Measurements from ENCODE around the gene LRRC51. TPM values are rescaled to one million over a fixed set of nuclear protein-coding genes. Genes with fewer than 3 reads are reported as not detected.

Gene LRRC51
- total and polyA plus RNA-seq, 2 donors (not counting 1 experiment from before 2014, with no cell fraction given): 1.4 to 7.7 TPM

- WGBS (ENCODE audit: insufficient coverage): 88% methylated on average over 8 of the region's 12 CpGs
- Histone ChIP-seq H3K9ac (ENCODE audit: low read length) (no peak overlapping the region), H3K27me3 (replicated peaks in 1 of 4; ENCODE audit: control extremely low read depth in 1 of 4, control insufficient read depth in 3 of 4, insufficient read depth in 4 of 4, low read length in 3 of 4) (peaks cover 0 to 3% (median 0%) of the 10 kb centered on the region in 4 experiments), H2AFZ (ENCODE audit: insufficient read depth, low read depth, low read length, poor library complexity, severe bottlenecking) (no peak overlapping the region), H3K4me3 (ENCODE audit: control extremely low read depth in 1 of 5, extremely low read depth in 1 of 5, insufficient read depth in 1 of 5, low read depth in 2 of 5, low read length in 4 of 5) (no peak overlapping the region), H3K27ac (ENCODE audit: low read length in 2 of 2) (no peak overlapping the region), H3K36me3 (replicated peaks in 1 of 2; ENCODE audit: control extremely low read depth in 1 of 2, control insufficient read depth in 1 of 2, extremely low read depth in 1 of 2, insufficient read depth in 2 of 2, low read length in 1 of 2) (no peaks in the 10 kb centered on the region), H3K9me3 (ENCODE audit: control extremely low read depth in 1 of 3, control insufficient read depth in 2 of 3, insufficient read depth in 1 of 3, low read length in 2 of 3) (no peaks in the 10 kb centered on the region), H4K20me1 (ENCODE audit: control insufficient read depth, insufficient read depth, low read length, poor library complexity, severe bottlenecking) (no peaks in the 10 kb centered on the region), H3K79me2 (ENCODE audit: control insufficient read depth, insufficient read depth, low read length) (no peaks in the 10 kb centered on the region), H3K4me1 (ENCODE audit: control insufficient read depth in 2 of 2, insufficient read depth in 2 of 2, low read length in 2 of 2) (no peaks in the 10 kb centered on the region), H3K4me2 (replicated peaks; ENCODE audit: low read depth, low read length, poor library complexity, severe bottlenecking) (no peak overlapping the region)
- ATAC-seq (ENCODE audit: low read depth) (no peak), DNase-seq (no peak)
- ChIA-PET CTCF (interaction anchor here (1.2 to 4.1 kb wide), 2 partner anchors 42 to 114 kb away, joined by 4 to 28 read pairs; no protein-coding TSS in a partner anchor), POLR2A (no interaction called here)
- Mint-ChIP-seq H3K4me1 (no peaks in the 10 kb centered on the region), H3K9me3 (ENCODE audit: insufficient read depth) (no peaks in the 10 kb centered on the region), H3K27me3 (peaks cover 22% of the 10 kb centered on the region), H3K4me3 (no peak overlapping the region), H3K27ac (no peak overlapping the region)
- intact Hi-C loops (cut with micrococcal nuclease): no loop called here
- TF ChIP-seq CTCF (IDR thresholded peaks at IDR 0.05) (no peak), EZH2 (IDR thresholded peaks at IDR 0.05; ENCODE audit: borderline replicate concordance, insufficient read depth, low read depth, low read length, poor library complexity, severe bottlenecking) (no peak)
Measured at GRCh38 chr11:72138821-72139390, 58.3 kb downstream of the LRRC51 start.

GRCh38 chr11:72139500-72139899, 58.9 kb downstream of the LRRC51 start:
- Mint-ChIP-seq H3K9me3 (ENCODE audit: insufficient read depth) (no peaks in the 10 kb centered on the region), H3K27ac (no peak overlapping the region), H3K4me1 (no peaks in the 10 kb centered on the region), H3K4me3 (no peak overlapping the region), H3K27me3 (peaks cover 22% of the 10 kb centered on the region)
- Histone ChIP-seq H3K9me3 (ENCODE audit: control extremely low read depth in 1 of 3, control insufficient read depth in 2 of 3, insufficient read depth in 1 of 3, low read length in 2 of 3) (no peaks in the 10 kb centered on the region), H3K4me1 (ENCODE audit: control insufficient read depth in 2 of 2, insufficient read depth in 2 of 2, low read length in 2 of 2) (no peaks in the 10 kb centered on the region), H3K79me2 (ENCODE audit: control insufficient read depth, insufficient read depth, low read length) (no peaks in the 10 kb centered on the region), H3K4me3 (ENCODE audit: control extremely low read depth in 1 of 5, extremely low read depth in 1 of 5, insufficient read depth in 1 of 5, low read depth in 2 of 5, low read length in 4 of 5) (no peak overlapping the region), H3K36me3 (replicated peaks in 1 of 2; ENCODE audit: control extremely low read depth in 1 of 2, control insufficient read depth in 1 of 2, extremely low read depth in 1 of 2, insufficient read depth in 2 of 2, low read length in 1 of 2) (no peaks in the 10 kb centered on the region), H4K20me1 (ENCODE audit: control insufficient read depth, insufficient read depth, low read length, poor library complexity, severe bottlenecking) (no peaks in the 10 kb centered on the region), H3K27me3 (replicated peaks in 1 of 4; ENCODE audit: control extremely low read depth in 1 of 4, control insufficient read depth in 3 of 4, insufficient read depth in 4 of 4, low read length in 3 of 4) (peaks cover 0 to 3% (median 0%) of the 10 kb centered on the region in 4 experiments), H3K27ac (ENCODE audit: low read length in 2 of 2) (no peak overlapping the region), H2AFZ (ENCODE audit: insufficient read depth, low read depth, low read length, poor library complexity, severe bottlenecking) (no peak overlapping the region), H3K9ac (ENCODE audit: low read length) (no peak overlapping the region), H3K4me2 (replicated peaks; ENCODE audit: low read depth, low read length, poor library complexity, severe bottlenecking) (no peak overlapping the region)
- DNase-seq (no peak), ATAC-seq (ENCODE audit: low read depth) (no peak)
- ChIA-PET CTCF (interaction anchor here (4.1 kb wide), 1 partner anchor 114 kb away, joined by 28 read pairs; no protein-coding TSS in a partner anchor), POLR2A (no interaction called here)
- WGBS (ENCODE audit: insufficient coverage): 94% methylated on average over 7 of the region's 11 CpGs
- TF ChIP-seq EZH2 (IDR thresholded peaks at IDR 0.05; ENCODE audit: borderline replicate concordance, insufficient read depth, low read depth, low read length, poor library complexity, severe bottlenecking): no peak
- intact Hi-C loops (cut with micrococcal nuclease): no loop called here
